GM21786 (cell line): ENCODE results near the gene USP46.
A peak's percentile ranks its signal among the peaks of the same experiment; 100 is the strongest.

ENCODE experiments used
- ATAC-seq: cut with Tn5 transposase; IDR thresholded peaks from one replicate; pipeline ENCODE4 v1.9.1; 2021; ENCODE audit not compliant: unreplicated experiment

Gene USP46

GRCh38 chr4:52659001-52659721 lies at the start of gene USP46:
Gene USP46, minus strand, starts transcription at chr4:52659301. Its CDS starts 151 bp downstream, at chr4:52659150.
- peak; percentile 76 for ATAC-seq

- no peak for ATAC-seq
Observed at GRCh38 chr4:52704661-52705060, 45.6 kb upstream of the USP46 start.

- no peak for ATAC-seq
Observed at GRCh38 chr4:52704133-52704532, 45.0 kb upstream of the USP46 start.

GRCh38 chr4:52701207-52701606 lies 42.1 kb upstream of the USP46 start:
- peak; percentile 97 for ATAC-seq

GRCh38 chr4:52694936-52695335 lies 35.8 kb upstream of the USP46 start:
- ATAC-seq, result no peak

- no peak for ATAC-seq
Observed at GRCh38 chr4:52693492-52693891, 34.4 kb upstream of the USP46 start.

- no peak for ATAC-seq
Observed at GRCh38 chr4:52689096-52689495, 30.0 kb upstream of the USP46 start.

GRCh38 chr4:52687696-52688095 lies 28.6 kb upstream of the USP46 start:
- no peak for ATAC-seq

- ATAC-seq, result no peak
Observed at GRCh38 chr4:52685316-52685715, 26.2 kb upstream of the USP46 start.

GRCh38 chr4:52684896-52685295 lies 25.8 kb upstream of the USP46 start:
- no peak for ATAC-seq

- no peak for ATAC-seq
Observed at GRCh38 chr4:52680381-52680780, 21.3 kb upstream of the USP46 start.

- no peak for ATAC-seq
Observed at GRCh38 chr4:52676536-52676935, 17.4 kb upstream of the USP46 start.

GRCh38 chr4:52675111-52675510 lies 16.0 kb upstream of the USP46 start:
- ATAC-seq, result no peak

GRCh38 chr4:52670739-52671138 lies 11.6 kb upstream of the USP46 start:
- ATAC-seq, result no peak

GRCh38 chr4:52670121-52670520 lies 11.0 kb upstream of the USP46 start:
- no peak for ATAC-seq

GRCh38 chr4:52665592-52665991 lies 6.5 kb upstream of the USP46 start:
- peak; percentile 89 for ATAC-seq

GRCh38 chr4:52664479-52664878 lies 5.4 kb upstream of the USP46 start:
- ATAC-seq, result no peak

- ATAC-seq, result no peak
Observed at GRCh38 chr4:52661966-52662690, 3.0 kb upstream of the USP46 start.

GRCh38 chr4:52660643-52661042 lies 1.5 kb upstream of the USP46 start:
- no peak for ATAC-seq

- peak; percentile 19 for ATAC-seq
Observed at GRCh38 chr4:52659722-52660261, 691 bp upstream of the USP46 start.

- ATAC-seq, result peak; percentile 3
Observed at GRCh38 chr4:52658641-52659000, 480 bp downstream of the USP46 start.
